ENCODE measurements around the gene CCNL1.

CCNL1 gene

GRCh38 chr3:157117875-157118654, 41.9 kb downstream of the CCNL1 start:
- peaks cover 32 to 36% of the 10 kb centered on the region in 2 donors for H3K4me1 ChIP-seq (ENCODE audit: control insufficient read depth in 1 of 2, insufficient read depth in 2 of 2, low read length in 2 of 2)
- no peak overlapping the region for H3K4me3 ChIP-seq (ENCODE audit: low read depth in 1 of 2, low read length in 2 of 2)
- H3K27ac ChIP-seq (ENCODE audit: low read depth, low read length), result no peak overlapping the region
- no peaks in the 10 kb centered on the region for H3K36me3 ChIP-seq (ENCODE audit: control insufficient read depth in 1 of 2, insufficient read depth in 2 of 2, low read length in 2 of 2)
- H3K9ac ChIP-seq (ENCODE audit: low read depth in 1 of 2, low read length in 2 of 2), result no peak overlapping the region
- no peaks in the 10 kb centered on the region for H3K9me3 ChIP-seq (ENCODE audit: control insufficient read depth in 1 of 2, low read length in 2 of 2)
- no peaks in the 10 kb centered on the region for H3K27me3 ChIP-seq (ENCODE audit: control insufficient read depth in 1 of 2, insufficient read depth in 2 of 2, low read length in 2 of 2)

DNA sequence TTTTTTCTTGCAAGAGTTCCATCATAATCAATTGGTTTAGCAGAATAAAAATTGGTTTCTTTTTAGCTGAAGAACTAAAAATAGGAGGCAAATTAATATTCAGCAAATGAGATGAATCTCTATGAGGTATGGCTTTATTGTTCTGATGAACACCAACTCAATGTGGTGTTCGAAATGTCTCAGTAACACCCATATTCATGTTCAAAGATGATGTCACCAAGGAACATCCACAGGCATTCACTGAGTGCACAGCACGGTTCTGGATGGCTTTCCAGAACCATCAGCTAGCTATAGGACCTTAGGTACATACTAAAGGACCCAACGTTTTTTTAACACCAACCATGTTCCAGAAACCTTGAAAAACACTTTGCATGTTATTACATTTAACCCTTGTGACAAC, 42.7 kb downstream of the CCNL1 start:
- Histone ChIP-seq H3K4me1 (ENCODE audit: control insufficient read depth in 1 of 2, insufficient read depth in 2 of 2, low read length in 2 of 2) (peaks cover 26 to 31% of the 10 kb centered on the region in 2 donors), H3K4me3 (ENCODE audit: low read depth in 1 of 2, low read length in 2 of 2) (no peak overlapping the region), H3K27me3 (ENCODE audit: control insufficient read depth in 1 of 2, insufficient read depth in 2 of 2, low read length in 2 of 2) (no peaks in the 10 kb centered on the region), H3K36me3 (ENCODE audit: control insufficient read depth in 1 of 2, insufficient read depth in 2 of 2, low read length in 2 of 2) (no peaks in the 10 kb centered on the region), H3K9ac (ENCODE audit: low read depth in 1 of 2, low read length in 2 of 2) (no peak overlapping the region), H3K27ac (ENCODE audit: low read depth, low read length) (no peak overlapping the region), H3K9me3 (ENCODE audit: control insufficient read depth in 1 of 2, low read length in 2 of 2) (no peaks in the 10 kb centered on the region)

DNA sequence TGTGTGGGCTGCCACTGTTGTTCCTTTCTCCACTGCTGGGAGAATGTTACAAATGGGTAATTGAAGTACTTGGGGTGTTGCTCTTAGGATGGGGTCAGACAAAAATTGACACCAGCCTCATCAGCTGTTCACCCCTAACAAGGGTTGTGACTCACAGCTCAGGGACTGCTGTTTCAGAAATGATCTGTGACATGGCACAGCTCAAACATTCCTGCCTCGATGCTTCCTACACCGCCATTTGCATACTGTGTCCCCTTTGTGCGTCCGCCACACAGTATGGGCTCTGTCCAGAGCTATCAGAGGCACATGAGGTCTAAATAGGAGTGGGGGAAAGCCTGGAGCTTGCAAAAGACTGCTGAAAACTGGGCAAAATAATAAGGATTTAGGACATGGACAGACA, 43.9 kb downstream of the CCNL1 start:
- H3K27me3 ChIP-seq (ENCODE audit: control insufficient read depth in 1 of 2, insufficient read depth in 2 of 2, low read length in 2 of 2), result no peaks in the 10 kb centered on the region
- H3K27ac ChIP-seq (ENCODE audit: low read depth, low read length), result no peak overlapping the region
- no peak overlapping the region for H3K4me3 ChIP-seq (ENCODE audit: low read depth in 1 of 2, low read length in 2 of 2)
- no peaks in the 10 kb centered on the region for H3K36me3 ChIP-seq (ENCODE audit: control insufficient read depth in 1 of 2, insufficient read depth in 2 of 2, low read length in 2 of 2)
- H3K9ac ChIP-seq (ENCODE audit: low read depth in 1 of 2, low read length in 2 of 2), result no peak overlapping the region
- peaks cover 17 to 19% of the 10 kb centered on the region in 2 donors for H3K4me1 ChIP-seq (ENCODE audit: control insufficient read depth in 1 of 2, insufficient read depth in 2 of 2, low read length in 2 of 2)
- no peaks in the 10 kb centered on the region for H3K9me3 ChIP-seq (ENCODE audit: control insufficient read depth in 1 of 2, low read length in 2 of 2)

GRCh38 chr3:157115069-157116006, 44.6 kb downstream of the CCNL1 start:
- H3K9me3 ChIP-seq (ENCODE audit: control insufficient read depth in 1 of 2, low read length in 2 of 2), result no peaks in the 10 kb centered on the region
- no peaks in the 10 kb centered on the region for H3K36me3 ChIP-seq (ENCODE audit: control insufficient read depth in 1 of 2, insufficient read depth in 2 of 2, low read length in 2 of 2)
- no peak overlapping the region for H3K27ac ChIP-seq (ENCODE audit: low read depth, low read length)
- H3K27me3 ChIP-seq (ENCODE audit: control insufficient read depth in 1 of 2, insufficient read depth in 2 of 2, low read length in 2 of 2), result no peaks in the 10 kb centered on the region
- no peak overlapping the region for H3K9ac ChIP-seq (ENCODE audit: low read depth in 1 of 2, low read length in 2 of 2)
- H3K4me1 ChIP-seq (ENCODE audit: control insufficient read depth in 1 of 2, insufficient read depth in 2 of 2, low read length in 2 of 2), result peaks cover 17 to 18% of the 10 kb centered on the region in 2 donors
- H3K4me3 ChIP-seq (ENCODE audit: low read depth in 1 of 2, low read length in 2 of 2), result no peak overlapping the region

GRCh38 chr3:157113832-157114505, 46.0 kb downstream of the CCNL1 start:
- Histone ChIP-seq H3K36me3 (ENCODE audit: control insufficient read depth in 1 of 2, insufficient read depth in 2 of 2, low read length in 2 of 2) (no peaks in the 10 kb centered on the region), H3K9ac (ENCODE audit: low read depth in 1 of 2, low read length in 2 of 2) (no peak overlapping the region), H3K27me3 (ENCODE audit: control insufficient read depth in 1 of 2, insufficient read depth in 2 of 2, low read length in 2 of 2) (no peaks in the 10 kb centered on the region), H3K27ac (ENCODE audit: low read depth, low read length) (no peak overlapping the region), H3K4me3 (ENCODE audit: low read depth in 1 of 2, low read length in 2 of 2) (no peak overlapping the region), H3K4me1 (ENCODE audit: control insufficient read depth in 1 of 2, insufficient read depth in 2 of 2, low read length in 2 of 2) (peaks cover 4 to 7% of the 10 kb centered on the region in 2 donors), H3K9me3 (ENCODE audit: control insufficient read depth in 1 of 2, low read length in 2 of 2) (no peaks in the 10 kb centered on the region)

- no peaks in the 10 kb centered on the region for H3K9me3 ChIP-seq (ENCODE audit: control insufficient read depth in 1 of 2, low read length in 2 of 2)
- no peak overlapping the region for H3K4me3 ChIP-seq (ENCODE audit: low read depth in 1 of 2, low read length in 2 of 2)
- H3K36me3 ChIP-seq (ENCODE audit: control insufficient read depth in 1 of 2, insufficient read depth in 2 of 2, low read length in 2 of 2), result no peaks in the 10 kb centered on the region
- H3K27ac ChIP-seq (ENCODE audit: low read depth, low read length), result no peak overlapping the region
- H3K9ac ChIP-seq (ENCODE audit: low read depth in 1 of 2, low read length in 2 of 2), result no peak overlapping the region
- H3K27me3 ChIP-seq (ENCODE audit: control insufficient read depth in 1 of 2, insufficient read depth in 2 of 2, low read length in 2 of 2), result no peaks in the 10 kb centered on the region
- H3K4me1 ChIP-seq (ENCODE audit: control insufficient read depth in 1 of 2, insufficient read depth in 2 of 2, low read length in 2 of 2), result peaks cover 4 to 7% of the 10 kb centered on the region in 2 donors
Measured at GRCh38 chr3:157112536-157112935, 47.4 kb downstream of the CCNL1 start.

- peaks cover 4 to 7% of the 10 kb centered on the region in 2 donors for H3K4me1 ChIP-seq (ENCODE audit: control insufficient read depth in 1 of 2, insufficient read depth in 2 of 2, low read length in 2 of 2)
- no peaks in the 10 kb centered on the region for H3K27me3 ChIP-seq (ENCODE audit: control insufficient read depth in 1 of 2, insufficient read depth in 2 of 2, low read length in 2 of 2)
- no peaks in the 10 kb centered on the region for H3K9me3 ChIP-seq (ENCODE audit: control insufficient read depth in 1 of 2, low read length in 2 of 2)
- no peak overlapping the region for H3K27ac ChIP-seq (ENCODE audit: low read depth, low read length)
- H3K4me3 ChIP-seq (ENCODE audit: low read depth in 1 of 2, low read length in 2 of 2), result no peak overlapping the region
- H3K9ac ChIP-seq (ENCODE audit: low read depth in 1 of 2, low read length in 2 of 2), result no peak overlapping the region
- no peaks in the 10 kb centered on the region for H3K36me3 ChIP-seq (ENCODE audit: control insufficient read depth in 1 of 2, insufficient read depth in 2 of 2, low read length in 2 of 2)
Measured at GRCh38 chr3:157111518-157111917, 48.4 kb downstream of the CCNL1 start.

DNA sequence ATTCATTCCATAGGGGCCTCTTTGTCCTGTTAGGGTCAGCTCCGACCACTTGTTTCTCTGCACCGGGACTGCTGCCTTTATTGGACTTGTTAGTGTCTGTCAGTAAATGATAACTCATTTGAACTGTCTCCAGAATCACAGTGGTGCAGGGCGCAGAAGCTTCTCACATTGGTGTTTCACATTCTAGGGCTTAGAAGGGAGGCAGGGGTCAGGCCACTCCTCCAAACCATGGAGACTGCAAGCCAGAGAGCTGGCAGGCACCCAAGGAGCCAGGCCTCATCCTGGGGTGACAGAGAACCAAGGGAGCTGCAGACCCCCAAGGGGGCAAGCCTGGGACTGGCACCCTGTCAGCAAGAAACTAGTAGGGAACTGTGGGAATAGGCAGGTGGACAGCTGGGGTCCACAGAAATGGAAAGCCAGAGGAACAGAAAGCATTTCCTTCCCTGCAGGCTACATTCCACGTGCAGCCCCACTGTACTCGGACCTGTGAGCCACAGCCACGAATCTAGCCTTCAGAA, 49.1 kb downstream of the CCNL1 start:
- no peaks in the 10 kb centered on the region for H3K36me3 ChIP-seq (ENCODE audit: control insufficient read depth in 1 of 2, insufficient read depth in 2 of 2, low read length in 2 of 2)
- peaks cover 4 to 7% of the 10 kb centered on the region in 2 donors for H3K4me1 ChIP-seq (ENCODE audit: control insufficient read depth in 1 of 2, insufficient read depth in 2 of 2, low read length in 2 of 2)
- no peak overlapping the region for H3K9ac ChIP-seq (ENCODE audit: low read depth in 1 of 2, low read length in 2 of 2)
- no peak overlapping the region for H3K27ac ChIP-seq (ENCODE audit: low read depth, low read length)
- H3K27me3 ChIP-seq (ENCODE audit: control insufficient read depth in 1 of 2, insufficient read depth in 2 of 2, low read length in 2 of 2), result no peaks in the 10 kb centered on the region
- H3K9me3 ChIP-seq (ENCODE audit: control insufficient read depth in 1 of 2, low read length in 2 of 2), result no peaks in the 10 kb centered on the region
- H3K4me3 ChIP-seq (ENCODE audit: low read depth in 1 of 2, low read length in 2 of 2), result no peak overlapping the region

- Histone ChIP-seq H3K9me3 (ENCODE audit: control insufficient read depth in 1 of 2, low read length in 2 of 2) (no peaks in the 10 kb centered on the region), H3K4me1 (ENCODE audit: control insufficient read depth in 1 of 2, insufficient read depth in 2 of 2, low read length in 2 of 2) (peaks cover under 1 to 6% of the 10 kb centered on the region in 2 donors), H3K27ac (ENCODE audit: low read depth, low read length) (no peak overlapping the region), H3K9ac (ENCODE audit: low read depth in 1 of 2, low read length in 2 of 2) (no peak overlapping the region), H3K36me3 (ENCODE audit: control insufficient read depth in 1 of 2, insufficient read depth in 2 of 2, low read length in 2 of 2) (no peaks in the 10 kb centered on the region), H3K27me3 (ENCODE audit: control insufficient read depth in 1 of 2, insufficient read depth in 2 of 2, low read length in 2 of 2) (no peaks in the 10 kb centered on the region), H3K4me3 (ENCODE audit: low read depth in 1 of 2, low read length in 2 of 2) (no peak overlapping the region)
Measured at GRCh38 chr3:157109267-157110141, 50.4 kb downstream of the CCNL1 start.

All from duodenal mucosa (tissue), 2 donors.